ENCODE data around the gene SMPD3.

Gene SMPD3

GRCh38 chr16:68376590-68376989 is 71.7 kb downstream of the SMPD3 start:
- TF ChIP-seq, protein P1, sequence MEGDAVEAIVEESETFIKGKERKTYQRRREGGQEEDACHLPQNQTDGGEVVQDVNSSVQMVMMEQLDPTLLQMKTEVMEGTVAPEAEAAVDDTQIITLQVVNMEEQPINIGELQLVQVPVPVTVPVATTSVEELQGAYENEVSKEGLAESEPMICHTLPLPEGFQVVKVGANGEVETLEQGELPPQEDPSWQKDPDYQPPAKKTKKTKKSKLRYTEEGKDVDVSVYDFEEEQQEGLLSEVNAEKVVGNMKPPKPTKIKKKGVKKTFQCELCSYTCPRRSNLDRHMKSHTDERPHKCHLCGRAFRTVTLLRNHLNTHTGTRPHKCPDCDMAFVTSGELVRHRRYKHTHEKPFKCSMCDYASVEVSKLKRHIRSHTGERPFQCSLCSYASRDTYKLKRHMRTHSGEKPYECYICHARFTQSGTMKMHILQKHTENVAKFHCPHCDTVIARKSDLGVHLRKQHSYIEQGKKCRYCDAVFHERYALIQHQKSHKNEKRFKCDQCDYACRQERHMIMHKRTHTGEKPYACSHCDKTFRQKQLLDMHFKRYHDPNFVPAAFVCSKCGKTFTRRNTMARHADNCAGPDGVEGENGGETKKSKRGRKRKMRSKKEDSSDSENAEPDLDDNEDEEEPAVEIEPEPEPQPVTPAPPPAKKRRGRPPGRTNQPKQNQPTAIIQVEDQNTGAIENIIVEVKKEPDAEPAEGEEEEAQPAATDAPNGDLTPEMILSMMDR (IDR thresholded peaks at IDR 0.05; ENCODE audit: low read length, missing control alignments), result no peak
- no peak for DNase-seq (ENCODE audit: low read depth)
- no peak overlapping the region for H3K4me3 ChIP-seq (replicated peaks; ENCODE audit: low read depth, low read length)

DNA sequence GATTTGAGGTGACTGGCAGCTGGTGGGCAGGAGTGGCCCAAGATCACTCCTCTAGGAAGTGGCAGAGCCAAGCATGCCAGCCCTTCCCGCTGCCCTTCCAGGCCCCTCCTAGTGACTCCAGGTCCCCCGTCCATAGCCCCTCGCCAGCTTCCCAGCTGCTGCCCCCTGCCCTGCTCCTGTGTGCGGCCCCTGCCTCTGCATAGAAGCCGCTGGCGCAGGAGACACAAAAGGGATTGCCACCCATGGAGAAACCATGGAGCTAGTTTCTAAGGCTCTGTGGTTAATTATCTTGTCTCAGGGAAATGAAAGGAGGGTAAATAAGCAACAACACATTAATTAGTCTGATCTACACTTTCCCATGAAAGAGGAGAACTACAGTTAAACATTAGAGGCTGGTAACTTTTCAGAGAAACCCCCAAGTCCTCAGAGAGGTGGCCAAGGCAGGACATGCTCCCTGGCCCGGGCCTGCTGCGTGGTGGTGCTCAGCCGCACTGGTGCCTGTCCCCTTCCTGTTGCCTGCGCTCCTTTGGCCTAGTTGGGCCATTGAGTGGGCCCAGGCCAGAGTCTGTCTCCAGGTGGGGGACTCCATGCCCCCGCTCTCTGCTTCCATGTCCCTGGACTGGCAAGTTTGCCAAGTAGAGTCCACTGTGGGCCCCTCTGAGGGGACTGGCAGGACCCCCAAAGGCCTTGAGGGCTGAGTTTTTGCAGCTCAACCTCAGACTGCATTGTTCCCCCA is 72.3 kb downstream of the SMPD3 start:
- TF ChIP-seq, protein P1 (IDR thresholded peaks at IDR 0.05; ENCODE audit: low read length, missing control alignments), result no peak
- DNase-seq (ENCODE audit: low read depth), result no peak
- H3K4me3 ChIP-seq (replicated peaks; ENCODE audit: low read depth, low read length), result no peak overlapping the region

DNA sequence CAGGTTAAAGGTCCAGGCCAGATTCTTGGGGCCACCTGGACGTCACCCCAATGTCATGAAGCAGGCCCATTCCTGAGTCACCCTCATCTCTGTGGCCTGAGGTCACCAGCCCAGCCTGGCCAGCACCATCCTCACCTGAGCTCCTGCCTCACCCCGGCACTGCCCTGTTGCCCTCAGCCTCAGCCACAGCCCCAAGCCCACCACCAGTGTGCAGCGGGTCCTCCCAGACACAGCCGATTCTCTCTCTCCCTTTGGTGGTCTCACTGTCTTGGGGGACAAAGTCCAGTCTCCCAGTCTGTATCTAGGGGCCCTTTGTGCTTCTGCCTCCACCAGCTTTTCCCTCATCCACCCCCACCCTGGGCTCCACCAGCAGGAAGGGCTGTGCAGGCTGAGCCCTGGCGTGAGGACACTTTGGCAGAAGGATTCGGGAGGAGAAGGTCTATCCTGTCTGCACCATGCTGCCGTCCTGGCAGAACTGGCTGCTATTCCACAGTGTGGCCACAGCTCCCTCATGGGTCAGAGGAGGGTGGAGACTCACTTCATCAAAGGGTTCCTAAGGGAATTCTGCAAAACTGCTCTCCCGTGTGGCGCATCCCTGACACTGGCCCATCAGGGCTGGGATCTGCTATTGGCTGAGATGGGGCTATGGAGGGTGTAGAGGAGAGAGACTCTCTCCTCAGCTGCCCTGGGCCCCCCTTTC is 73.2 kb downstream of the SMPD3 start:
- no peak for DNase-seq (ENCODE audit: low read depth)
- no peak overlapping the region for H3K4me3 ChIP-seq (replicated peaks; ENCODE audit: low read depth, low read length)
- TF ChIP-seq, protein P1 (IDR thresholded peaks at IDR 0.05; ENCODE audit: low read length, missing control alignments), result no peak

DNA sequence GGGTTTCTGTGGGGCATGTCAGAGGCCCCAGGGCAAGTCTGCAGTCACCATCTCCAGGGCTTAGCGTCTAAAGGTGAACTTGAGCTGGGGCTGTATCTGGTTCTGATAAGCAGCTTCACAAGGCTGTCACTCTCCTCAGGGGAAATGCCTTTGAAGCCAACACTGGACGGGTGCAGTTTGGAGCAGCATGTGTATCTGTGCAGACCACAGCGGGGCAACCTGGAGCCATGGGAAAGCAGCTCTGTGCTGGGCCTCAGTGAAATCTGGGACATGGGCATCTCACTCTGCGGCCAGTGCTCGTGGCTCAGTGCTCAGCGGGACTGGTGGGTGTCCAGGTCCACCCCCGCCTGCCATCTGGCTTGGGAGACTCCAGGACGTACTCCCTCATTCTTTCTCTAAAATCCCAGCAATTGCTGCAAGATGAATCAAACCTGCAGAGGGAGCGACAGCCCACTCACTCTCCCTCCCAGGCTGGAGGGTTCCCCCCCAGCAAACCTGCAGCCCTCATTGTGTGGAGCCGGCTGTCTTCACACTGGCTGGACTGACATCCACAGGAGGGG is 74.0 kb downstream of the SMPD3 start:
- no peak overlapping the region for H3K4me3 ChIP-seq (replicated peaks; ENCODE audit: low read depth, low read length)
- no peak for DNase-seq (ENCODE audit: low read depth)
- TF ChIP-seq, protein P1 (IDR thresholded peaks at IDR 0.05; ENCODE audit: low read length, missing control alignments), result no peak

- TF ChIP-seq, protein P1 (IDR thresholded peaks at IDR 0.05; ENCODE audit: low read length, missing control alignments), result no peak
- no peak overlapping the region for H3K4me3 ChIP-seq (replicated peaks; ENCODE audit: low read depth, low read length)
- no peak for DNase-seq (ENCODE audit: low read depth)
Measured at GRCh38 chr16:68373528-68374245, 74.6 kb downstream of the SMPD3 start.

DNA sequence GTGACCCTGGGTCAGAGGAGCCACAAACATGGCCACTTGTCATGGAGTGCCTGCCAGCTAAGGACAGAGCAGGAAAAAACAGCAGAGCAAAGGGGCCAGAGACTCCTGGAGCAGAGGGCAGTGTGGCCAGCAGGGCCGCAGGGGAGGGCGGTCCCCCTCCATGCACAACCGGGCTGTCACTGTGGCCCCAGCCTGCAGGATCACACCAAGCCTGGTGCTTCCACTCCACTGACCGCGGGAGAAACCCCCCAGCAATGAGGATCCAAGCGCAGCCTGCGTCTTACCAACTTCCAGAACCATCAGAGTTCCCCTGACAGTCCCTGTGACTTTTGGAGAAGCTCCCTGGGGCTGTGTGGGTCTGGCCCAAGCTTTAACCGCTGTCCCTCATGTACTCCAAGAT is 75.5 kb downstream of the SMPD3 start:
- TF ChIP-seq, protein P1 (IDR thresholded peaks at IDR 0.05; ENCODE audit: low read length, missing control alignments), result no peak
- no peak overlapping the region for H3K4me3 ChIP-seq (replicated peaks; ENCODE audit: low read depth, low read length)
- DNase-seq (ENCODE audit: low read depth), result no peak
